HFFc6 (cell line): ENCODE data around the gene STIP1. TPM values are rescaled to one million over a fixed set of nuclear protein-coding genes. Genes with fewer than 3 reads are reported as not detected.

Experiments used
- DNase-seq: peaks from one replicate; pipeline ENCODE4 v3.0.0-alpha.2; 2018
- H3K27ac Mint-ChIP-seq: 2 replicates; pipeline ENCODE4 v1.8.0; 2020; ENCODE audit warnings: mild to moderate bottlenecking, mixed read lengths
- H3K27me3 Mint-ChIP-seq: 2 replicates; pipeline ENCODE4 v1.8.0; 2021; ENCODE audit warnings: mild to moderate bottlenecking, moderate library complexity, mixed read lengths; ENCODE audit not compliant: insufficient read depth
- H3K36me3 Mint-ChIP-seq: 2 replicates; pipeline ENCODE4 v1.8.0; 2021; ENCODE audit warnings: low read depth, mixed read lengths
- H3K4me1 Mint-ChIP-seq: 2 replicates; pipeline ENCODE4 v1.8.0; 2020; ENCODE audit warnings: low read depth, mixed read lengths
- H3K4me3 Mint-ChIP-seq: 2 replicates; pipeline ENCODE4 v1.8.0; 2020; ENCODE audit warnings: mild to moderate bottlenecking, moderate library complexity, mixed read lengths
- H3K9me3 Mint-ChIP-seq: 2 replicates; pipeline ENCODE4 v1.8.0; 2020; ENCODE audit warnings: mild to moderate bottlenecking, mixed read lengths
- long read RNA-seq: library from polyadenylated mRNA; unstranded; transcript quantifications from one replicate; pipeline ENCODE4 v2.0.0, GENCODE V29; 2019
- total RNA-seq, 6 experiments: library from RNA; stranded (reverse); fragmentation: NEBNext Ultra II Directional; extraction: Animal tissue kit (Norgen Biotek cat#: 25700); gene quantifications; 2 replicates in 1 of 6; 3 replicates in 5 of 6; pipeline ENCODE4 v1.2.3, GENCODE V29; 2021
- TF ChIP-seq, protein P1 (sequence below): fragments of 200-600 bp; sonication (generic); IDR thresholded peaks from 2 replicates; pipeline ENCODE4 v1.5.0; 2021; ENCODE audit warnings: antibody characterized with exemption, mild to moderate bottlenecking

STIP1 gene
- total RNA-seq: 100 to 1,000 TPM; 203 to 259 (median 210) TPM
- long read RNA-seq, transcript STIP1-211 (5 exons, 772 nt): minor isoform, 9 of 300 reads
- long read RNA-seq, transcript STIP1-201 (14 exons, 2,196 nt): major isoform, 245 of 300 reads
- long read RNA-seq, partial matches to known transcripts: 33 of 300 reads
- long read RNA-seq, other reads (novel, unspliced or antisense): 13 of 300 reads

DNA sequence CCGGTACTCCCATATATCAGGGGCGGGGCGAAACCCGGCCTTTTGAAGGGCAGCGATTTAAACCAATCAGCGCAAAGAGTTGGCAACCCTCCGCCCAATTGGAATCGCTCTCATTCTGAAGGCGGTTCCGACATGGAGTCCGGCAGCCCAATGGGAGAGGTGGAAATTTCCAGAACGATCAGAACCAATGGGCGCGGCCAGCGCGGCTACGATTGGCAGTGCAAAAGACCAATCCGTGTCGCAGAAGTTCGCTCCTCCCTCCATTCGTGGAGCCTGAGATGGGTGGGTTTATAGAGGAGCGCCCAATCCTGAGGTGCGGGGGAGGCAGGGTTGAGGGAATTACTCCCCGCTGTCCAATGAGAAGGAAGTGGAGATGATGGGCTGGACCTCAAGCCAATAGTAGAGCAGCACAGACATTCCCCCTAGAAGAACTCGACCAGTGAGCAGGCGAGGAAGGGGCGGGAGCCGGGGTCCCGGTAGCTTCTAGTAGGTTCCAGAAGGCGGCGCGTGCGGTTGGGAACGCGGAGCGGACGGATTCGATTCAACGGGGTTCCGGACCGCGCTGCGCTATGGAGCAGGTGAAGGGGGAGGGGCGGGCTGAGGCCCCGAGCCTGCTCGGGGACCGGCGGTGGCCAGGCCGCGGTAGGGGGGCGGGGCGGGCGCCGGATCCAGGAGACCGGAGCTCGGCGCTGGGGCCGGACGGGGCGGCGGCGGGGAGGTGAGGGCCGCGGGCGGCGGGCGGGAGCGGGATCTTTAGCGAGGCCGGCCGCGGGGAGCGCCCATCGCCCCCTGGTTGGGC is at the start of gene STIP1:
STIP1 (plus strand) TSS at position 479 of the 799 bp plus-strand sequence; CDS start at position 570, 91 bp downstream.
- TF ChIP-seq, protein P1, sequence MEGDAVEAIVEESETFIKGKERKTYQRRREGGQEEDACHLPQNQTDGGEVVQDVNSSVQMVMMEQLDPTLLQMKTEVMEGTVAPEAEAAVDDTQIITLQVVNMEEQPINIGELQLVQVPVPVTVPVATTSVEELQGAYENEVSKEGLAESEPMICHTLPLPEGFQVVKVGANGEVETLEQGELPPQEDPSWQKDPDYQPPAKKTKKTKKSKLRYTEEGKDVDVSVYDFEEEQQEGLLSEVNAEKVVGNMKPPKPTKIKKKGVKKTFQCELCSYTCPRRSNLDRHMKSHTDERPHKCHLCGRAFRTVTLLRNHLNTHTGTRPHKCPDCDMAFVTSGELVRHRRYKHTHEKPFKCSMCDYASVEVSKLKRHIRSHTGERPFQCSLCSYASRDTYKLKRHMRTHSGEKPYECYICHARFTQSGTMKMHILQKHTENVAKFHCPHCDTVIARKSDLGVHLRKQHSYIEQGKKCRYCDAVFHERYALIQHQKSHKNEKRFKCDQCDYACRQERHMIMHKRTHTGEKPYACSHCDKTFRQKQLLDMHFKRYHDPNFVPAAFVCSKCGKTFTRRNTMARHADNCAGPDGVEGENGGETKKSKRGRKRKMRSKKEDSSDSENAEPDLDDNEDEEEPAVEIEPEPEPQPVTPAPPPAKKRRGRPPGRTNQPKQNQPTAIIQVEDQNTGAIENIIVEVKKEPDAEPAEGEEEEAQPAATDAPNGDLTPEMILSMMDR: peak; percentile 56
- Mint-ChIP-seq H3K36me3 (peaks cover 11% of the 10 kb centered on the region; the same call in 1 of the 2 replicates), H3K27ac (peak within 1 kb of the TSS; percentile 97), H3K9me3 (no peaks in the 10 kb centered on the region), H3K4me1 (peaks cover 43% of the 10 kb centered on the region), H3K27me3 (no peaks in the 10 kb centered on the region; the same call in 1 of the 2 replicates), H3K4me3 (peak within 1 kb of the TSS; percentile 96)
- peak; percentile 100 for DNase-seq

DNA sequence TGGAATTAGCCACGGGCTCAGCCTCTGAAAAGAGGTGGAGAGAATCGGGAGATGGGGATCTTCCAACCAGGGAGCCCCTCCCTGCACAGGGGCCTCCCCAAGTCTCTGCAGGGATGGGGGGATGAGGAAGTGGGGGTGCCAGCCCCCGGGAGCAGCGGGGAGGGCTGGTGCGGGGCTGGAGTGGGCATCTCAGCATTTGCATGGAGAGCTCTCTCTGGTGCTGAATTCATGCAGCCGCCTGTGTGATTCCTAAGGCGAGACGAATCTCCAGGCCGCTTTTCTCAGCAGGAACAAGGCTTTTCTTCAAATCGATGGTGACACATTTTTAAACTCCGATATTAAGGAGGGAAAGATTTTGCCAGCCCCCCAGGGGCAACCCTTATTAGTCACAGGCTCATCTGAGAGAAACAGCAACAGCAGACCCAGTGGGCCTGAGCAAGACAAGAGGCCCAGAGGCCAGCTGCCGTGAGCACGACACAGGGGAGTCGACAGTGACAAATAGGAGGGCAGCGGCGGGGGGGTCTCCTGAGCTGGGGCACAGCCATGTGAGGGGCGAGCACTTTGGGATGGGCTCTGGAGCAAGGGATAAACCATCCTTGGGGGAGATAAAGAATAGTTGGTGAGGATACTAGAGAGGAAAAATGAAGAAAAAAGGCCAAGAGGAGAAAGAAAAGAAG is 49.1 kb upstream of the STIP1 start:
- Mint-ChIP-seq H3K36me3 (no peaks in the 10 kb centered on the region), H3K4me1 (no peaks in the 10 kb centered on the region), H3K9me3 (no peaks in the 10 kb centered on the region), H3K4me3 (no peak overlapping the region), H3K27ac (no peak overlapping the region), H3K27me3 (peaks cover 5% of the 10 kb centered on the region)
- TF ChIP-seq, protein P1: no peak
- DNase-seq: no peak

DNA sequence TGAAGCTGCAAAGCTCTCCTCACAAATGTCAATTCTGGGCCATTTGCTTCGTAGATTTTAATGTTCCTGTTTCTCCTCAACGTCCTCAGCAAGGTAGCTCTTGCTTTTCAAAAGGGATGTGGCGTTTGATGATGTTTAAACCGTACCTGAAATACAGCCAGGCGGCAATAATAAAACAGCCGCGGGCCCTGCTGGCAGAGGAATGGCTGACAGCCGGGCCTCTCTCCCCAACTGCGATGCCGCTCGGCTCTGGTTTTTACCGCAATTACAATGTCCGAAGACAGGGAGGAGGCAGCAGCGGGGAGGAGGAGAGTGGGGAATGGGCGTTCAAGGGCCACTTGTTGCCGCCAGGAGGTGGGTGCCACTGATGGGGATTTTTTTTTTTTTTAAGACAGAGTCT is 47.6 kb upstream of the STIP1 start:
- Mint-ChIP-seq H3K4me1 (no peaks in the 10 kb centered on the region), H3K36me3 (no peaks in the 10 kb centered on the region), H3K27me3 (peaks cover 5% of the 10 kb centered on the region), H3K27ac (no peak overlapping the region), H3K4me3 (no peak overlapping the region), H3K9me3 (no peaks in the 10 kb centered on the region)
- TF ChIP-seq, protein P1: no peak
- no peak for DNase-seq

DNA sequence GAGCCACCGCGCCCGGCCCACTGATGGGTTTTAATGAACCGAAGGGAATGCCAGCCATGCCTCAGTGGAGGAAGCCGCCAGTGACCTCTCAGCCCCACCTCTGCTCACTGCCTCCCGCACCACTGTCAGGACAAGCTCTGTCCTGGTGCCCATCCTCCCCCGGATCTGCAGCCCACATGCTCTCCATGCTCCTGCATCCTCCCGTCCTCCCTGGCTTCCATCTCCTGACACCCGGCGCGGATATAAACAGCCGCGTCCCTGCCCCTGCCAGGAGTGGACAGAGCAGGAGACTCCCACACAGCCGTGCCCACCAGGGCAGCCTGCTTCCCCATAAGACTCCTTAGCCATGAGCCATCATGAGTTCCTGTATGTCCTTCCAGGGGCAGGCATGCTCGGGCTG is 46.9 kb upstream of the STIP1 start:
- H3K4me3 Mint-ChIP-seq: no peak overlapping the region
- H3K4me1 Mint-ChIP-seq: no peaks in the 10 kb centered on the region
- TF ChIP-seq, protein P1: no peak
- H3K27ac Mint-ChIP-seq: no peak overlapping the region
- H3K36me3 Mint-ChIP-seq: no peaks in the 10 kb centered on the region
- H3K9me3 Mint-ChIP-seq: no peaks in the 10 kb centered on the region
- H3K27me3 Mint-ChIP-seq: peaks cover 3% of the 10 kb centered on the region; the same call in 1 of the 2 replicates
- no peak for DNase-seq

DNA sequence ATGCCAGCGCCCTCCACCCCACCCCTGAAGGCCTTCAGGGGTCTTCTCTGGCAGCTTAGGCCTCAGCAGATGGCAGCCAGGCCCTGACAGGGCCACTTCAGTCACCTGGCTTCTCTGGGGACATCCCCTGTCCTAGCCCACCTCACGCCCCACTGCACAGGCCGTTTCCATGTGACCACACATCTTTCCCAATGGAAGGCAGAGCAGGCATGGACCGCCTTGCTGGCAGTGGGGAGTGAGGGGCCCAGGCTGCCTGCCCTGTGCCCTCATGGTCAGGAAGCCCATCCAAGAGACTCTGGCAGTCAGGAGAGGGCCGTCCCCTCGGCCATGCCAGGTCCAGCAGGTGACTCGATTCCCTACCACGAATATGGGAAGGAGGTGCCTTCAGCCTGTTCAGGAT is 45.9 kb upstream of the STIP1 start:
- Mint-ChIP-seq H3K9me3 (no peaks in the 10 kb centered on the region), H3K36me3 (no peaks in the 10 kb centered on the region), H3K27me3 (no peaks in the 10 kb centered on the region), H3K4me1 (no peaks in the 10 kb centered on the region), H3K4me3 (no peak overlapping the region), H3K27ac (no peak overlapping the region)
- DNase-seq: no peak
- TF ChIP-seq, protein P1: no peak
